Measurements from ENCODE around the gene CARMIL1.

The CARMIL1 gene

GRCh38 chr6:25411316-25411950 lies 132.3 kb downstream of the CARMIL1 start:
- Mint-ChIP-seq H3K27ac (peak overlapping the region; percentile 52), H3K4me1 (peaks cover 59% of the 10 kb centered on the region), H3K27me3 (no peaks in the 10 kb centered on the region), H3K4me3 (no peak overlapping the region), H3K36me3 (no peaks in the 10 kb centered on the region), H3K9me3 (no peaks in the 10 kb centered on the region)

- H3K27ac Mint-ChIP-seq = no peak overlapping the region
- H3K9me3 Mint-ChIP-seq = no peaks in the 10 kb centered on the region
- H3K27me3 Mint-ChIP-seq = no peaks in the 10 kb centered on the region
- no peak overlapping the region for H3K4me3 Mint-ChIP-seq
- H3K4me1 Mint-ChIP-seq = peaks cover 62% of the 10 kb centered on the region
- H3K36me3 Mint-ChIP-seq = no peaks in the 10 kb centered on the region
Measured at GRCh38 chr6:25413207-25413905, 134.2 kb downstream of the CARMIL1 start.

- H3K4me1 Mint-ChIP-seq = peaks cover 62% of the 10 kb centered on the region
- no peaks in the 10 kb centered on the region for H3K27me3 Mint-ChIP-seq
Measured at GRCh38 chr6:25414168-25414567, 135.0 kb downstream of the CARMIL1 start.

GRCh38 chr6:25414755-25415154 lies 135.6 kb downstream of the CARMIL1 start:
- Mint-ChIP-seq H3K4me1 (peaks cover 62% of the 10 kb centered on the region), H3K27ac (no peak overlapping the region), H3K4me3 (no peak overlapping the region), H3K36me3 (no peaks in the 10 kb centered on the region), H3K27me3 (no peaks in the 10 kb centered on the region), H3K9me3 (no peaks in the 10 kb centered on the region)

More at GRCh38 chr6:25414168-25414567, 135.0 kb downstream of the CARMIL1 start:
- Mint-ChIP-seq H3K4me3 (no peak overlapping the region), H3K36me3 (no peaks in the 10 kb centered on the region), H3K27ac (no peak overlapping the region), H3K9me3 (no peaks in the 10 kb centered on the region)

- no peak overlapping the region for H3K27ac Mint-ChIP-seq
- H3K36me3 Mint-ChIP-seq = no peaks in the 10 kb centered on the region
- H3K4me1 Mint-ChIP-seq = peaks cover 56% of the 10 kb centered on the region
- H3K9me3 Mint-ChIP-seq = no peaks in the 10 kb centered on the region
- no peaks in the 10 kb centered on the region for H3K27me3 Mint-ChIP-seq
- H3K4me3 Mint-ChIP-seq = no peak overlapping the region
Measured at GRCh38 chr6:25415274-25415673, 136.1 kb downstream of the CARMIL1 start.

- Mint-ChIP-seq H3K4me1 (peaks cover 53% of the 10 kb centered on the region), H3K4me3 (no peak overlapping the region), H3K27me3 (no peaks in the 10 kb centered on the region), H3K27ac (no peak overlapping the region), H3K9me3 (no peaks in the 10 kb centered on the region), H3K36me3 (peaks cover 3% of the 10 kb centered on the region)
Measured at GRCh38 chr6:25415701-25416100, 136.5 kb downstream of the CARMIL1 start.

- no peak overlapping the region for H3K4me3 Mint-ChIP-seq
- H3K27ac Mint-ChIP-seq = no peak overlapping the region
- no peaks in the 10 kb centered on the region for H3K27me3 Mint-ChIP-seq
- peaks cover 7% of the 10 kb centered on the region for H3K36me3 Mint-ChIP-seq
- H3K9me3 Mint-ChIP-seq = no peaks in the 10 kb centered on the region
- peaks cover 42% of the 10 kb centered on the region for H3K4me1 Mint-ChIP-seq
Measured at GRCh38 chr6:25417046-25417605, 138.0 kb downstream of the CARMIL1 start.

- Mint-ChIP-seq H3K9me3 (no peaks in the 10 kb centered on the region), H3K4me3 (no peak overlapping the region), H3K36me3 (peaks cover 7% of the 10 kb centered on the region), H3K27me3 (no peaks in the 10 kb centered on the region), H3K27ac (no peak overlapping the region), H3K4me1 (peaks cover 28% of the 10 kb centered on the region)
Measured at GRCh38 chr6:25418454-25419052, 139.4 kb downstream of the CARMIL1 start.

GRCh38 chr6:25419879-25420278 lies 140.7 kb downstream of the CARMIL1 start:
- no peak overlapping the region for H3K4me3 Mint-ChIP-seq
- no peaks in the 10 kb centered on the region for H3K9me3 Mint-ChIP-seq
- H3K4me1 Mint-ChIP-seq = peaks cover 16% of the 10 kb centered on the region
- peaks cover 7% of the 10 kb centered on the region for H3K36me3 Mint-ChIP-seq
- no peaks in the 10 kb centered on the region for H3K27me3 Mint-ChIP-seq
- H3K27ac Mint-ChIP-seq = no peak overlapping the region

GRCh38 chr6:25423358-25423757 lies 144.2 kb downstream of the CARMIL1 start:
- Mint-ChIP-seq H3K27me3 (no peaks in the 10 kb centered on the region), H3K27ac (no peak overlapping the region), H3K4me3 (no peak overlapping the region), H3K36me3 (peaks cover 7% of the 10 kb centered on the region), H3K9me3 (no peaks in the 10 kb centered on the region), H3K4me1 (peaks cover 3% of the 10 kb centered on the region)

- H3K27me3 Mint-ChIP-seq = no peaks in the 10 kb centered on the region
- H3K4me3 Mint-ChIP-seq = no peak overlapping the region
- H3K9me3 Mint-ChIP-seq = no peaks in the 10 kb centered on the region
- H3K27ac Mint-ChIP-seq = no peak overlapping the region
- peaks cover 3% of the 10 kb centered on the region for H3K4me1 Mint-ChIP-seq
- peaks cover 7% of the 10 kb centered on the region for H3K36me3 Mint-ChIP-seq
Measured at GRCh38 chr6:25424303-25424702, 145.1 kb downstream of the CARMIL1 start.

GRCh38 chr6:25427549-25427948 lies 148.4 kb downstream of the CARMIL1 start:
- Mint-ChIP-seq H3K36me3 (peaks cover 1% of the 10 kb centered on the region), H3K27me3 (no peaks in the 10 kb centered on the region), H3K9me3 (no peaks in the 10 kb centered on the region), H3K4me3 (no peak overlapping the region), H3K27ac (peak overlapping the region; percentile 14), H3K4me1 (peaks cover 7% of the 10 kb centered on the region)

GRCh38 chr6:25428758-25429317 lies 149.7 kb downstream of the CARMIL1 start:
- no peak overlapping the region for H3K27ac Mint-ChIP-seq
- no peaks in the 10 kb centered on the region for H3K27me3 Mint-ChIP-seq
- no peaks in the 10 kb centered on the region for H3K9me3 Mint-ChIP-seq
- H3K4me1 Mint-ChIP-seq = peaks cover 17% of the 10 kb centered on the region
- H3K36me3 Mint-ChIP-seq = peaks cover 3% of the 10 kb centered on the region
- no peak overlapping the region for H3K4me3 Mint-ChIP-seq

GRCh38 chr6:25431306-25431974 lies 152.3 kb downstream of the CARMIL1 start:
- Mint-ChIP-seq H3K27ac (no peak overlapping the region), H3K27me3 (no peaks in the 10 kb centered on the region), H3K4me3 (no peak overlapping the region), H3K9me3 (no peaks in the 10 kb centered on the region), H3K4me1 (peaks cover 17% of the 10 kb centered on the region), H3K36me3 (peaks cover 3% of the 10 kb centered on the region)

GRCh38 chr6:25431975-25432307 lies 152.8 kb downstream of the CARMIL1 start:
- Mint-ChIP-seq H3K4me3 (no peak overlapping the region), H3K9me3 (no peaks in the 10 kb centered on the region), H3K4me1 (peaks cover 17% of the 10 kb centered on the region), H3K27me3 (no peaks in the 10 kb centered on the region), H3K27ac (peak overlapping the region; percentile 63), H3K36me3 (peaks cover 3% of the 10 kb centered on the region)
